IPS DF 6.9 (cell line): ENCODE data around the gene PDE8A.

Source experiments
- DNase-seq: peaks from one replicate; pipeline ENCODE4 v3.0.0-alpha.2; 2013; ENCODE audit warnings: low read depth, low spot score
- H3K27ac ChIP-seq: one replicate; pipeline ENCODE4 v1.5.1; 2013; ENCODE audit warnings: low read length, control low read depth
- H3K27me3 ChIP-seq: 2 replicates; pipeline ENCODE4 v1.6.1; 2013; ENCODE audit warnings: mild to moderate bottlenecking, low read length; ENCODE audit not compliant: control insufficient read depth, insufficient read depth
- H3K36me3 ChIP-seq: 2 replicates; pipeline ENCODE4 v1.6.1; 2013; ENCODE audit warnings: low read length; ENCODE audit not compliant: control insufficient read depth, insufficient read depth
- H3K4me1 ChIP-seq: 2 replicates; pipeline ENCODE4 v1.6.1; 2013; ENCODE audit warnings: low read length; ENCODE audit not compliant: control insufficient read depth, insufficient read depth
- H3K4me3 ChIP-seq: 2 replicates; pipeline ENCODE4 v1.5.1; 2013; ENCODE audit warnings: mild to moderate bottlenecking, low read length
- H3K9me3 ChIP-seq: 2 replicates; pipeline ENCODE4 v1.6.1; 2013; ENCODE audit warnings: low read length, inconsistent platforms; ENCODE audit not compliant: control insufficient read depth, insufficient read depth
- WGBS: extraction: QIAGEN DNeasy Blood & Tissue Kit; methylation state at CpG from one replicate; pipeline ENCODE4 v1.1.7; 2013; ENCODE audit warnings: mixed read lengths, missing lambda C conversion rate; ENCODE audit not compliant: insufficient read length, insufficient coverage; 5-methylcytosine and 5-hydroxymethylcytosine counted together

Gene PDE8A

DNA sequence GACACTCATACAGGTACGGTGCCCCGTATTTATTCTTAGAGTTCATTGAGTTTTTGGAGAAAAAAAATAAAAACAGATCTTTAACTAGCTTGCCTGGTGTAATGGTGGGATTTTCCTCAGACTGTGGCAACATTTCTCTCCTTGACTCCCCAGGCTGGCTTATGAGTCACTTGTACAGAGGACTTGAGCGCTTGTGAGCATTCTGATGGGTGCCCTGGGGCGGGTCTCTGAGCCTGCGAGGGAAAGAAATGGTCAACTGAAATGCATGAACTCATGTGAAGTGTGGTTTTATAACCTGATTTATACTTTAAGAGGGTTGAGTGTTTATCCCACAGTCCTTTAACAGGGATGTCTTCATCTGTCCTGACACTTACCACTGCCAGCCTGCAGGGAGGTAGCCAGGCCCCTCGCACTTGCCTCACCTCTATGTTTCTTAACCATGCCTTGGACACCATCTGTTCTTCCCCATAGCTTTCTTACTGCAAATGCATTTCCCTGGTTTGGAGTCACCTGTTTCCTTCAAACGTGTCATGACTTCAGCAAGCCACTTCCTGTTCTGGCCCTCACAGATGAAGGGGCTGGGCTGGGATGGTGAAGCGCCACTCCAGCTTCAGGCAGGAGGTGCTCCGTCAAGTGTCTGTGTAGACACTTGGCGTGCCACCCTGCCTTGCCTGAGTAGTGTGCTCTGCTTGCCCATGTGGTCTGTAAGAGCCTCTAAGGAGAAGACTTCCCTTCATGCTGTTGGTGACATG is 118.7 kb downstream of the PDE8A start:
- Histone ChIP-seq H3K36me3 (no peaks in the 10 kb centered on the region; the same call in 1 of the 2 replicates), H3K27ac (no peak overlapping the region), H3K9me3 (no peaks in the 10 kb centered on the region), H3K4me3 (no peak overlapping the region), H3K4me1 (no peaks in the 10 kb centered on the region), H3K27me3 (no peaks in the 10 kb centered on the region)
- no CpG with 5 or more reads among the region's 10 CpGs for WGBS
- no peak for DNase-seq

DNA sequence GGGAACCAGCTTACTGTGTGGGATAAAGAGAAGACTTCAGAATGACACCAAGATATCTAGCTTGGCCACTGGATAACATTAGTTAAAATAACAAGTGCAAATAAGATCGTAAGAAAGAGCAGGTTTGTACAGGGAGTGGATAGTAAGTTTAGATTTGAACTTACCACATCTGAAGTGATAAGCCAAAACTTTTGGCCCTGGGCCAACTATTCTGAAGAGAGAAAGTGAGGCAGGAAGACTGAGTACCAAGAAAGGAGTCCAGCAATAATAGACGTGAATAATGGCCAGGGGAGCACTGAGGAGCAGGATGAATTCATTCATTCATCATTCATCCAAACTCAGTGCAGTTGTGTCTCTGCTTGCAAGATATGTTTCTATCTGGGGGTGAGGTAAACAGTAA is 122.9 kb downstream of the PDE8A start:
- Histone ChIP-seq H3K9me3 (no peaks in the 10 kb centered on the region), H3K36me3 (no peaks in the 10 kb centered on the region), H3K27ac (no peak overlapping the region), H3K4me3 (no peak overlapping the region), H3K27me3 (no peaks in the 10 kb centered on the region), H3K4me1 (no peaks in the 10 kb centered on the region)
- WGBS: no CpG with 5 or more reads among the region's 2 CpGs
- no peak for DNase-seq

DNA sequence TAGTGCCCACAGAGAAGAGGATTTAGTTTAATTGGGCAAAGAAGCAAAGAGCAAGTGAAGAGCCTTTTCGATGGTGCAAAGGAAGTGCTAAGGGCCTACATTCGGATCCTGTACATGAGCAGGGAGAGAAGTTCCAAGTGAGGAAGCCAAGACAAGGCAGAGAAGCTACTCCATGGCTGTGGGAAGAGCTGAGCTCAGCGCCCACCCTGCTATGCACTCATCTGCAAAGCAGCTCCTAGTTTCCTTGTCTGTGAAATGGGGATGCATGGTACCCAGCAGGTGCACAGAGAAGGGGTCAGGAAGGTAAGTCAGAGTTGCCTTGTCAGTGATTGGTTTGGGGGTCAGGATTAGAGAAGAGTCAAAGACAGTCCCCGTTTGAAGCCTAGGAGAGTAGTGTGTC is 126.5 kb downstream of the PDE8A start:
- H3K36me3 ChIP-seq: no peaks in the 10 kb centered on the region
- no peaks in the 10 kb centered on the region for H3K27me3 ChIP-seq
- H3K4me1 ChIP-seq: no peaks in the 10 kb centered on the region
- no peak overlapping the region for H3K4me3 ChIP-seq
- no peak overlapping the region for H3K27ac ChIP-seq
- no peak for DNase-seq
- H3K9me3 ChIP-seq: no peaks in the 10 kb centered on the region
- WGBS: no CpG with 5 or more reads among the region's 4 CpGs

DNA sequence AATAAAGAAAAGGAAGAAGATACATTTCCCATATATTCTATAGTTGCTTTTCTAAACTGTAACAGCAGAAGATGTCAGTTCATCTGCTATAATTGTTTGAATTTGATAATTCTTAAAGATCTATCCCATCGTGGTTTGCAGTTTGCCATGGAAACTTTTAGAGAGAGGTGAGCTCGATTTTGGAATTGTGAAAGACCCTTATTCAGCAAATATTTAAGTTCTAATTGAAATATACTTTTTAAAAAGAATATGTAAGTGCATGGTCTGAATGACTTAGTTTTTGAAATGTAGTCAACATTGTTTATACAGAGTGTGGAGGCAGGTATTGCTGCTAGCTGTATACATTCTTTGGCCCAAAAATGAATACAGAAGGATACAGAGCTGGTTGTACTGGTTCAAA is 127.7 kb downstream of the PDE8A start:
- Histone ChIP-seq H3K27me3 (no peaks in the 10 kb centered on the region), H3K27ac (no peak overlapping the region), H3K9me3 (no peaks in the 10 kb centered on the region), H3K4me3 (no peak overlapping the region), H3K4me1 (no peaks in the 10 kb centered on the region), H3K36me3 (no peaks in the 10 kb centered on the region)
- no peak for DNase-seq
- no CpG with 5 or more reads among the region's 2 CpGs for WGBS

DNA sequence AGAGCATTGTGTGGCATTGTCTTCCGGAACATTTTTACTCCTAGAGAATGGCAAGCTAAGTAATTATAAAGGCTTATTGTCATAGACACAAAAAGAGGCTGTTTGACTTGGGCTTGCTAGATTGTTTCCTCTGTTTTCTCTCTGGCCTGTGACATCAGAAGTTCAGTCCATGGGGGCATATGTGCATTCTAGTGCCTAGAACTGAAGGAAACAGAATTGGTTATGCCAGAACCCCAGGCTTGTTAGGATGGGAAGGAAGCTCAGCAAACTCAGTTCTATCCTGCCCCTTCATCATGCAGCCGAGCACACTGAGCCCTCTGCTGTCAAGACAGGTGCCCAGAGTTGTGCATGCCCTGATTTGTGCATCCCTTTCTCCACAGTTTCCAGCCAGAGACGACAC is 131.3 kb downstream of the PDE8A start:
- H3K4me1 ChIP-seq: no peaks in the 10 kb centered on the region
- no peaks in the 10 kb centered on the region for H3K9me3 ChIP-seq
- H3K36me3 ChIP-seq: no peaks in the 10 kb centered on the region
- H3K27ac ChIP-seq: no peak overlapping the region
- H3K27me3 ChIP-seq: no peaks in the 10 kb centered on the region
- WGBS: no CpG with 5 or more reads among the region's 3 CpGs
- H3K4me3 ChIP-seq: no peak overlapping the region
- no peak for DNase-seq

DNA sequence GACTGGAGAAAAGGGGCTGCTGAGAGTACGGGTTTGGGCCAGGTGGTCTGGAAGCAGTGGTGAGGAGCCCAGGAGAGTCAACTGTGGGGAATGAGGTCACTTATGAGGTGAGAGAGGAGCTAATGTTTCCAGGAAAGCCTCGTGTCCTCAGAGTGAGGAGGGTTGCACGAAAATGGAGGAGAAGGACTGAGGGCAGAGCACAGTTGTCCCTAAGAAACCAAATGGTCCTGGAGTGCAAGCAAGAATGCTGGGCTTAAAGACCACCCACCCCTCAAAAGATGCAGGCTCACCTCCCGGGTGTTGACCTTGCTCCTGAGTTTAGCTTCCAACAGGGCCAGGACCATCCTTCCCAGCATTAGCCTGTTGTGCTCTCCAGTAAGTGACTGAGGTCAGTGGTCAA is 133.2 kb downstream of the PDE8A start:
- WGBS: no CpG with 5 or more reads among the region's 4 CpGs
- Histone ChIP-seq H3K27ac (no peak overlapping the region), H3K36me3 (no peaks in the 10 kb centered on the region)

DNA sequence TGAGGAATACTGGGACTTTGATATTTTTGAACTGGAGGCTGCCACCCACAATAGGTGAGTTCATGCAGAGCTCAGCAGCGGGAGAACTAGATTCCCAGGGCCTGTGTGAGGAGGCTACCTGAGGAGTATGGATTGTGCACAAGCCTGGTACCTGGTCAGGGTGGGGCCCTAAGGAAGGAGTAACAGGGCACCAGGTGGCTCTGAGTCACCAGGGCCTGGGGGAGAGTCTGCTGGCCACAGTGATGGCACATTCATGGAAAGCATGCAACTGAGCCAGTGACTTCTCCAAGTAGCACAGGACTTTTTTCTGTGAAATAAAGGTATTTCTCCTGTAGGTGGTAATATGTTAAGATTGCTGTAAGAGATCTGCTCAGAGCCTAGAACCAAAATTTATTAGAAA is 134.4 kb downstream of the PDE8A start:
- DNase-seq: no peak
- Histone ChIP-seq H3K9me3 (no peaks in the 10 kb centered on the region), H3K4me3 (no peak overlapping the region), H3K27ac (no peak overlapping the region), H3K27me3 (no peaks in the 10 kb centered on the region), H3K36me3 (no peaks in the 10 kb centered on the region), H3K4me1 (no peaks in the 10 kb centered on the region)
- WGBS: no CpG with 5 or more reads among the region's 1 CpG

More for the DNA sequence above, 133.2 kb downstream of the PDE8A start:
- no peaks in the 10 kb centered on the region for H3K9me3 ChIP-seq
- H3K4me3 ChIP-seq: no peak overlapping the region
- no peak for DNase-seq
- H3K4me1 ChIP-seq: no peaks in the 10 kb centered on the region
- no peaks in the 10 kb centered on the region for H3K27me3 ChIP-seq

DNA sequence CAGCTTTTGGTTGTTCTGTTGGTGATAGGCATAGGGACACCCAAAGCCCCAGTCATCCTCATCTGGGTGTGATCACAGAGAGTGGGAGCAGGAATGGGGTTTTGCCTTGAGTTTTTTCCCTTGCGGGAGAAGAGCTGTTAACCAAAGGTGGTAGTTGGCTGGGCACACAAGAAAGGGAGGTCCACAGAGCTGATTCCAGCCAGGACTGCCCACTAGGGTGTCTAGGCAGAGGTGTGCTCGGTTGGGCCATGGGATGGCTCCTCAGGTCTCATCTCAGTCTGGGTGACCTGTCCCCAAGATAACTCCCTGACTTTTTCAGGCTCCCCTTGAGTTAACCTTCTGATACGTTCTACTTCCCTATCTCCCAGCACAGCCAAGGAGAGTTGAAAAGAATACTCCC is 134.8 kb downstream of the PDE8A start:
- Histone ChIP-seq H3K4me1 (no peaks in the 10 kb centered on the region), H3K4me3 (no peak overlapping the region), H3K36me3 (no peaks in the 10 kb centered on the region), H3K27me3 (no peaks in the 10 kb centered on the region), H3K9me3 (no peaks in the 10 kb centered on the region), H3K27ac (no peak overlapping the region)
- WGBS: no CpG with 5 or more reads among the region's 3 CpGs
- no peak for DNase-seq

DNA sequence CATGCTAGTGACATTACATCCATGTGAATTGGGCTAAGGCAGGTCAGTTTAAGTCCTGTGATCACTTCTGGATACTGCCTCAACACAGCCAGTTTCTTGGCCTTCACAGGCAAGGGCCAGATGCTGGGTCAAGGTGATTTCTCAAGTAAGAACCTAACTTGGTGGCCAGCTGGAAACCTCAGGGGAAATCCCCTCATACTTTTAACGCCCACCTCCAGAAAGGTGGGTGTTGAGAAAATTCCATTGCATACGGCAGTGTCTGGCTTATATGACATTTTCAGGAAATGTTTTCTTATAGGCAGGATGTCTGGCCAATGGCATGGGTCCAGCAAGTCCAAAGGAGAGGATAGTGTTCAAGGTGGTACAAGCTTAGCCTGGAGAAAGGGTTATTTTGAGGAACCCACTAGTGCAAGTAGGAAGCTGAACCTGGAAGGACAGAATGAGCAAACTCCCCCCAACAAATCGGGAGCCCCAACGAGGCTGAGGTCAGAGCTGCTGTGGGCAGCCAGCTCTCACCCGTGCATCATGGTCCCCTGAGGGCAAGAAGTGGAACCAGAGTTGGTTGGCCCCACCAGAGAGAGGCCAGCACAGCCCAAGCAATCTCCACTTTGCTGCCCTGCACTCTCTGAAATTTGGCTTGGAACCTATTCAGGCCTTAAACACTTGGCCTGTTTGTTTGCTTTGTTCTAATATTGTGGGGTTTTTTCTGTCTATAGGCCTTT is 135.4 kb downstream of the PDE8A start:
- Histone ChIP-seq H3K4me3 (no peak overlapping the region), H3K27ac (no peak overlapping the region)
- DNase-seq: no peak

DNA sequence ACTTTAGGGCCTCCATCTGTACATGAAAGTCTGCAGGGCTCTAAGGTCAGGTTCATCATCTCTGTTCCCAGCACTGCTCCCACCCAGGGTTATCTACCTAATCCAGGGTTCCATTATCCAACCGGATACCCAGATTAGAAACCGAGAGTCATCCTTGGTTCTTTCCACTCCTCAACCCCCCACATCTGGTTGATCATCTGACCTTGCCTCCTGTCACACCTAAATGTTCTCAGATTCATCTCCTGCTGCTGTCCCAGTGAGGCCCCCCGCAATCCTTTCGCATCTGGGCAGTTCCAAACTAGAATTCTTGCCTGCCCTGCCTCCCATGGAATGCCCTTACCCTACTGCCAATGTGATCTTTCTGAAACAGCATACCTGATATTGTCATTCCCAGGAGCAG is 136.5 kb downstream of the PDE8A start:
- DNase-seq: no peak
- H3K27ac ChIP-seq: no peak overlapping the region
- H3K27me3 ChIP-seq: no peaks in the 10 kb centered on the region
- no peaks in the 10 kb centered on the region for H3K9me3 ChIP-seq
- no peaks in the 10 kb centered on the region for H3K36me3 ChIP-seq
- no peaks in the 10 kb centered on the region for H3K4me1 ChIP-seq
- H3K4me3 ChIP-seq: no peak overlapping the region
- WGBS: no CpG with 5 or more reads among the region's 4 CpGs

More for the DNA sequence above, 135.4 kb downstream of the PDE8A start:
- WGBS: no CpG with 5 or more reads among the region's 5 CpGs
- no peaks in the 10 kb centered on the region for H3K36me3 ChIP-seq
- H3K27me3 ChIP-seq: no peaks in the 10 kb centered on the region
- H3K4me1 ChIP-seq: no peaks in the 10 kb centered on the region
- H3K9me3 ChIP-seq: no peaks in the 10 kb centered on the region

DNA sequence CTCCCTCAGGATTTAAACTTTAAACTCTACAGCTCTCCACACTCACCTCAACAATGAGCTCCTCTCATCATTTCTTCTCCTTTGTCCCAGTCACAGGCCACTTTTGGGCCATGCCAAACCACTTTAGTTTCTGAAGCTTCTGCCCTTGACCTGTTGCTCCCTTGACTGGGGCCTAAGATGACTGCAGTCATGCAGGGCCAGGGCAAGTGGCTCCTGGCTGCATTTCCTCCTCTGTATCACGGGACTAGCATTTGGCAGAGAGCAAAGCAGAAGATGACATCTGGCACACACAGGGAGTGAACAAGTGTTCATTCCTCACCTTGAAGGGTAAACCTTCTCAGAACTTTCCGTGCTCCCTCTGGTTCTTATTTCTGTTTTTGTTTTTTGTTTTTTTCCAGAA is 136.9 kb downstream of the PDE8A start:
- no peak overlapping the region for H3K4me3 ChIP-seq
- no peaks in the 10 kb centered on the region for H3K4me1 ChIP-seq
- no peak for DNase-seq
- no peaks in the 10 kb centered on the region for H3K36me3 ChIP-seq
- no peaks in the 10 kb centered on the region for H3K9me3 ChIP-seq
- no peak overlapping the region for H3K27ac ChIP-seq
- H3K27me3 ChIP-seq: no peaks in the 10 kb centered on the region
- no CpG with 5 or more reads among the region's 2 CpGs for WGBS
